ENCODE data around the gene MAP2.

MAP2 gene

GRCh38 chr2:209425471-209426071, 1.7 kb downstream of the MAP2 start:
- Histone ChIP-seq H3K36me3 (ENCODE audit: control insufficient read depth, insufficient read depth, low read length) (no peaks in the 10 kb centered on the region), H3K4me3 (ENCODE audit: low read depth, low read length) (peak overlapping the region; percentile 60), H3K9me3 (ENCODE audit: control insufficient read depth, insufficient read depth, low read length) (no peaks in the 10 kb centered on the region), H3K27ac (ENCODE audit: low read depth, low read length) (no peak overlapping the region), H3K4me1 (ENCODE audit: control insufficient read depth, insufficient read depth, low read length) (peaks cover 40% of the 10 kb centered on the region), H3K9ac (ENCODE audit: low read depth, low read length) (no peak overlapping the region), H3K27me3 (ENCODE audit: control insufficient read depth, insufficient read depth, low read length) (peaks cover 28% of the 10 kb centered on the region)

GRCh38 chr2:209426432-209426831, 2.6 kb downstream of the MAP2 start:
- H3K9ac ChIP-seq (ENCODE audit: low read depth, low read length), result no peak overlapping the region
- H3K4me3 ChIP-seq (ENCODE audit: low read depth, low read length), result no peak overlapping the region
- H3K27me3 ChIP-seq (ENCODE audit: control insufficient read depth, insufficient read depth, low read length), result peaks cover 28% of the 10 kb centered on the region
- no peaks in the 10 kb centered on the region for H3K9me3 ChIP-seq (ENCODE audit: control insufficient read depth, insufficient read depth, low read length)
- peak overlapping the region; percentile 52 for H3K27ac ChIP-seq (ENCODE audit: low read depth, low read length)
- H3K4me1 ChIP-seq (ENCODE audit: control insufficient read depth, insufficient read depth, low read length), result peaks cover 41% of the 10 kb centered on the region
- H3K36me3 ChIP-seq (ENCODE audit: control insufficient read depth, insufficient read depth, low read length), result no peaks in the 10 kb centered on the region

GRCh38 chr2:209431701-209432100, 7.9 kb downstream of the MAP2 start:
- no peaks in the 10 kb centered on the region for H3K36me3 ChIP-seq (ENCODE audit: control insufficient read depth, insufficient read depth, low read length)
- H3K4me1 ChIP-seq (ENCODE audit: control insufficient read depth, insufficient read depth, low read length), result peaks cover 38% of the 10 kb centered on the region
- no peak overlapping the region for H3K9ac ChIP-seq (ENCODE audit: low read depth, low read length)
- no peaks in the 10 kb centered on the region for H3K27me3 ChIP-seq (ENCODE audit: control insufficient read depth, insufficient read depth, low read length)
- no peak overlapping the region for H3K27ac ChIP-seq (ENCODE audit: low read depth, low read length)
- H3K4me3 ChIP-seq (ENCODE audit: low read depth, low read length), result no peak overlapping the region
- no peaks in the 10 kb centered on the region for H3K9me3 ChIP-seq (ENCODE audit: control insufficient read depth, insufficient read depth, low read length)

GRCh38 chr2:209441541-209441940, 17.7 kb downstream of the MAP2 start:
- Histone ChIP-seq H3K4me1 (ENCODE audit: control insufficient read depth, insufficient read depth, low read length) (peaks cover 11% of the 10 kb centered on the region), H3K4me3 (ENCODE audit: low read depth, low read length) (no peak overlapping the region), H3K27ac (ENCODE audit: low read depth, low read length) (no peak overlapping the region), H3K9ac (ENCODE audit: low read depth, low read length) (no peak overlapping the region), H3K9me3 (ENCODE audit: control insufficient read depth, insufficient read depth, low read length) (no peaks in the 10 kb centered on the region), H3K36me3 (ENCODE audit: control insufficient read depth, insufficient read depth, low read length) (no peaks in the 10 kb centered on the region), H3K27me3 (ENCODE audit: control insufficient read depth, insufficient read depth, low read length) (no peaks in the 10 kb centered on the region)

- no peak overlapping the region for H3K4me3 ChIP-seq (ENCODE audit: low read depth, low read length)
- H3K27ac ChIP-seq (ENCODE audit: low read depth, low read length), result no peak overlapping the region
- no peaks in the 10 kb centered on the region for H3K36me3 ChIP-seq (ENCODE audit: control insufficient read depth, insufficient read depth, low read length)
- H3K9ac ChIP-seq (ENCODE audit: low read depth, low read length), result no peak overlapping the region
- peaks cover 11% of the 10 kb centered on the region for H3K4me1 ChIP-seq (ENCODE audit: control insufficient read depth, insufficient read depth, low read length)
- no peaks in the 10 kb centered on the region for H3K9me3 ChIP-seq (ENCODE audit: control insufficient read depth, insufficient read depth, low read length)
- H3K27me3 ChIP-seq (ENCODE audit: control insufficient read depth, insufficient read depth, low read length), result no peaks in the 10 kb centered on the region
Measured at GRCh38 chr2:209442939-209443338, 19.1 kb downstream of the MAP2 start.

- no peak overlapping the region for H3K27ac ChIP-seq (ENCODE audit: low read depth, low read length)
- H3K4me3 ChIP-seq (ENCODE audit: low read depth, low read length), result no peak overlapping the region
- H3K27me3 ChIP-seq (ENCODE audit: control insufficient read depth, insufficient read depth, low read length), result no peaks in the 10 kb centered on the region
- no peaks in the 10 kb centered on the region for H3K9me3 ChIP-seq (ENCODE audit: control insufficient read depth, insufficient read depth, low read length)
- H3K36me3 ChIP-seq (ENCODE audit: control insufficient read depth, insufficient read depth, low read length), result no peaks in the 10 kb centered on the region
- no peak overlapping the region for H3K9ac ChIP-seq (ENCODE audit: low read depth, low read length)
- peaks cover 11% of the 10 kb centered on the region for H3K4me1 ChIP-seq (ENCODE audit: control insufficient read depth, insufficient read depth, low read length)
Measured at GRCh38 chr2:209445485-209445884, 21.6 kb downstream of the MAP2 start.

- H3K27me3 ChIP-seq (ENCODE audit: control insufficient read depth, insufficient read depth, low read length), result no peaks in the 10 kb centered on the region
- H3K9me3 ChIP-seq (ENCODE audit: control insufficient read depth, insufficient read depth, low read length), result no peaks in the 10 kb centered on the region
- no peaks in the 10 kb centered on the region for H3K36me3 ChIP-seq (ENCODE audit: control insufficient read depth, insufficient read depth, low read length)
- 0 out of 2 replicates have a peak overlapping the region, but pooled peaks have one; percentile 1 for H3K4me3 ChIP-seq (ENCODE audit: low read depth, low read length)
- H3K4me1 ChIP-seq (ENCODE audit: control insufficient read depth, insufficient read depth, low read length), result peaks cover 17% of the 10 kb centered on the region
- H3K27ac ChIP-seq (ENCODE audit: low read depth, low read length), result peak overlapping the region; percentile 80
- peak overlapping the region; percentile 18; the same call in 1 of the 2 replicates for H3K9ac ChIP-seq (ENCODE audit: low read depth, low read length)
Measured at GRCh38 chr2:209451209-209451834, 27.5 kb downstream of the MAP2 start.

GRCh38 chr2:209456489-209456888, 32.6 kb downstream of the MAP2 start:
- no peak overlapping the region for H3K9ac ChIP-seq (ENCODE audit: low read depth, low read length)
- H3K27me3 ChIP-seq (ENCODE audit: control insufficient read depth, insufficient read depth, low read length), result no peaks in the 10 kb centered on the region
- no peaks in the 10 kb centered on the region for H3K9me3 ChIP-seq (ENCODE audit: control insufficient read depth, insufficient read depth, low read length)
- peaks cover 27% of the 10 kb centered on the region for H3K4me1 ChIP-seq (ENCODE audit: control insufficient read depth, insufficient read depth, low read length)
- H3K27ac ChIP-seq (ENCODE audit: low read depth, low read length), result no peak overlapping the region
- H3K36me3 ChIP-seq (ENCODE audit: control insufficient read depth, insufficient read depth, low read length), result no peaks in the 10 kb centered on the region
- no peak overlapping the region for H3K4me3 ChIP-seq (ENCODE audit: low read depth, low read length)

- Histone ChIP-seq H3K27ac (ENCODE audit: low read depth, low read length) (peak overlapping the region; percentile 67), H3K4me1 (ENCODE audit: control insufficient read depth, insufficient read depth, low read length) (peaks cover 18% of the 10 kb centered on the region), H3K9ac (ENCODE audit: low read depth, low read length) (no peak overlapping the region), H3K9me3 (ENCODE audit: control insufficient read depth, insufficient read depth, low read length) (no peaks in the 10 kb centered on the region), H3K27me3 (ENCODE audit: control insufficient read depth, insufficient read depth, low read length) (no peaks in the 10 kb centered on the region), H3K36me3 (ENCODE audit: control insufficient read depth, insufficient read depth, low read length) (no peaks in the 10 kb centered on the region), H3K4me3 (ENCODE audit: low read depth, low read length) (no peak overlapping the region)
Measured at GRCh38 chr2:209458008-209458979, 34.4 kb downstream of the MAP2 start.

GRCh38 chr2:209459359-209459758, 35.5 kb downstream of the MAP2 start:
- no peaks in the 10 kb centered on the region for H3K36me3 ChIP-seq (ENCODE audit: control insufficient read depth, insufficient read depth, low read length)
- H3K4me3 ChIP-seq (ENCODE audit: low read depth, low read length), result no peak overlapping the region
- peaks cover 18% of the 10 kb centered on the region for H3K4me1 ChIP-seq (ENCODE audit: control insufficient read depth, insufficient read depth, low read length)
- no peak overlapping the region for H3K27ac ChIP-seq (ENCODE audit: low read depth, low read length)
- no peaks in the 10 kb centered on the region for H3K27me3 ChIP-seq (ENCODE audit: control insufficient read depth, insufficient read depth, low read length)
- no peaks in the 10 kb centered on the region for H3K9me3 ChIP-seq (ENCODE audit: control insufficient read depth, insufficient read depth, low read length)
- H3K9ac ChIP-seq (ENCODE audit: low read depth, low read length), result no peak overlapping the region

Data from HUES48 (cell line).